T-helper 9 cell (primary cell): ENCODE data around the gene GRIA1.
"Not testable (repeated sequence)": the region's sequence is repeated elsewhere in the genome, so short reads cannot be mapped to it uniquely, and the experiment has no call there.

Experiments
- DNase-seq: peaks from one replicate; pipeline ENCODE4 v3.0.0-alpha.2; 2020

The GRIA1 gene

DNA sequence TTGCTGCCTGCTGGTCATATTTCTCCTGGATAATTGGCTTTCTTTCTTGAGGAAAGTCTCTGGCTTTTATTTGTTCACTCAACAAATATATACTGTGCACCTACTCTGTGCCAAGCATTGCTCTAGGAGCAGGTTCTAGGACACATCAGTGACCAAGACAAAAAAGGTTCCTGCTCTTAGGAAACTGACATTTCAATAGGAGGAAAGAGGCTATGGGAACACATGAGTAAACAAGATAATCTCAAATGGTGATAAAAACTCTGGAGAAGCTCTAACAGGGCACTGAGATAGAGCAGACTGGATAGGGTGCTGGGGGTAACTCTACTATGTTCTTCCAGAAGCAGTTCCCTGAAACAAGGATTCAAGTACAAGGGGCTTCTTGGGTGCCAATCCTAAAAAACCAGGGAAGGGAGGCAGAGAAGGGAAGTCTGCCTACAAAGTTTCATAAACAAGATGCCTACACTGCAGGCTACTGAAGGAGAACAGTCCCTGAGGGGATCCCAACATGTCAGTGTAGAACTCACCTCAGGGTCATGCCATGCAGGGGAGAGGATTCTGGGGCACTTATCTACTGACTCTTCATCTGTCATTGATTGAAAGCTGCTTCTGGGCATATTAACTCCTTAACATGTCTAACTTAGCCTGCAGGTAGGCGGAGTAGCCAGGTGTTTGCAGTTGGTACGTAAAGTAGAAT, 181.3 kb downstream of the GRIA1 start:
- no peak for DNase-seq

- DNase-seq = no peak
Observed at GRCh38 chr5:153672347-153673090, 182.0 kb downstream of the GRIA1 start.

- DNase-seq = no peak
Observed at GRCh38 chr5:153674356-153674755, 183.9 kb downstream of the GRIA1 start.

DNA sequence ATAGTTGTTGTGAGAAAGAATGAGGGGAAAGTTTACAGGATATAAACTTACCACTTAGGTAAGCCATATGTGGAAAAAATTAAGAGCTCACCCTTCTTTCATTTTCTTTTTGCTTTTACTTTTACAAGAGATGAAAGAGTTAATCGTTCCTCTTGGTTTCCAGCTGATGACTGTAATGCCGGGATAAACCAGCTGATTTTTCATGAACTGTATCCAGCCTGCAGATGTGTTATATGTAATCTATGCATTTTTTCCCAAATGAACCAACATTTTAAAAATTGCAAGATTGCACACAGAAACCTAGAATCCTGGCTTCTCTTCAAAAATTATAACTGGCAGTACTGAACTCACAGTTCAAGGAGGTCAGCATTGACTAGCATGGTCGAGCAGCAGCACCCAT, 185.9 kb downstream of the GRIA1 start:
- DNase-seq = no peak

DNA sequence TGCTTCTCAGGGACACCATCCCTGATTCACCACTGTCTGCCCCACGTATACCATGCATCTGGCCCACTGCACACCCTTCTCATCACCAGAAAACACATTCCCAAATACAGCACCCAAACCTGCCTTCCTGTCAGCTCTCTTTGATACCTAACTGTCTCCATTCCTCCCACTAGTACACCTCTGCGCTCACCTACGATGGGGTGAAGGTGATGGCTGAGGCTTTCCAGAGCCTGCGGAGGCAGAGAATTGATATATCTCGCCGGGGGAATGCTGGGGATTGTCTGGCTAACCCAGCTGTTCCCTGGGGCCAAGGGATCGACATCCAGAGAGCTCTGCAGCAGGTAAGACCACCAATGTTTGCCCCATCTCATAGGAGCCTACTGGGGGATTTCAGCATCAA, 186.4 kb downstream of the GRIA1 start:
- DNase-seq = no peak

DNA sequence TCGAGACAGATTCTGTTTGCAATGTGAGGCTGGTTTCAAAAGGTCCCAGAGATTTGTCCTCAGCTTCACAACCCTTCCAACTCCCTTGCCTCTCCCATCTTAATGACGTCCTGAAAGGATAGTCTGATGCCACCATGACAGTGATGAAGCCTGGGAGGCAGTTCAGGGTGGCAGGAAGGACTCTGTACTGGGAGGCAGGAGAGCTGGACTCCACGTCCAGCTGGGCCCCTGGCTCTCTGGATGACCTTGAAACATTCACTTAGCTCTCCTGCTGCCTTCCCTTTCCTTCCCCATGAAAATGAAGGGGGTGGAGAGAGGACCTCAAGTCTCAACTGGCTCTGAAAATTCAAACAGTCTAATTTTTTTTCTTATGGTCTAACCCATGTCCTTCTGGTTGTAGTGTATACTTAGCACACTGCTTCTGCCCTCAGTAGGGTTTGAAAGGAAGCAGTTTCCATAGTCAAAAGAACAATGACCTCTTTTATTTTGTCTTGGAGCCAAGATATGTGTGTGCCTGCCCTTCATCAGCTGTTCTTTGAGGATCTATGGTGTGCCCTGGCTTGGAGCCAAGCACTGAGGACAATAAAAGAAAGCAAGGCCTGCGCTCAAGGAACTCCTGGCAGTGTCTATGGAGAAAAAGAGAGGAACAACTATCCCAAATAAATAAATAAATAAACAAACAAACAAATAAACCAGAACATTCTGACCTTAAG, 188.3 kb downstream of the GRIA1 start:
- no peak for DNase-seq

DNA sequence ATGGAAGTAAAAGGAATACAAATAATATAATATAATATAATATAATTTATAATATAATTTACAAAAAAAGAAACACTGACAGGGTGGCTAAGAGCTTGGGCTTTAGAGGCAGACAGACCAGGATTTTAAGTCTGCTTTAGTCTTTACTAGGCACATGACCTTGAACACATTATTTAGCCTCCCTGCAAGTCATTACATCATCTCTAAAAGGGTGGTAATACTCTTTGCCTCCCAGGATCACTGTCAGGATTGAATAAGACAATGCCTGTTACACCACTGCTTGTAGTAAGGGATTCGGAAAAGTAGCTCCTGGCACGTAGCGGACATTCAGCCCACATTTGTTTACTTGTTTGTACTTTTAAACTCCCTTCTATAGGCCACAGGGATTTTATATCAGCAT, 199.8 kb downstream of the GRIA1 start:
- DNase-seq = no peak

DNA sequence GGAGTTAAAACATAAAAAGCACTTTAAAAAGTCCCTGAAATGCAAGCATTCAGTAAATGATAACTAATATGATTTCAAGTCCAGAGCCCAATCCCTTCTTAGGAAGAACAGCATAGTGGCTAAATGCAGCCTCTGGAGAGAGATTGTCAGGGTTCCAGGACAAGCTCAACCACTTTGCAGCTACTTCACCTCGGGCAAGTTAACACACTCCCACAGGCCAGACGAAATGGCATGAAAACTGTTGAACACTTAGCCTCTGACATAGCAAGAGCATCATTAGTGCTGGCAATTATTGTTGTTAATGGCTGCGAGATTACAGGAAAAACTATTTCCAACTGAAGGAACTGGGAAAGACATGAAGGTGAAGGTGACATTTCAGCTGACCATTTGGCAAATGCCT, 205.8 kb downstream of the GRIA1 start:
- no peak for DNase-seq

DNA sequence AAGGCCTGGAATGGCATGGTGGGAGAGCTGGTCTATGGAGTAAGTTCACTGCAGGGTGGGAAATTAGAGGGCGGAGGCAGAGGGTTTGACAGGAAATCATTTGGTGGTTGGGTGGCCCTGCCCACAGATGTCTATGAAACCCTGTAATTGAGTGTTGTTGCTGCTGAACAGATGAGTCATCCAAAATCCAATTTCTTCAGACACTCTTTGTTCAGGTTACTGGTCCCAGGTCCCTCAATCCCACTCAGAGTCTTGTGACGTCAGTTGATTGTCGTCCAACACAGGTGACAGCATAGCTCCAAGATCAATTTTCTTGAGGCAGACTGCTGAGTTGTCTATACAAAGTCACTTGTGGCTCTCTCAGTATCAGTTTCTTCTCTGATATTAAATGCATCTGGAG, 208.6 kb downstream of the GRIA1 start:
- DNase-seq = no peak

- DNase-seq = no peak
Observed at GRCh38 chr5:153700940-153701339, 210.5 kb downstream of the GRIA1 start.

- DNase-seq = no peak
Observed at GRCh38 chr5:153702265-153702664, 211.8 kb downstream of the GRIA1 start.

- DNase-seq = no peak
Observed at GRCh38 chr5:153704110-153704509, 213.6 kb downstream of the GRIA1 start.

DNA sequence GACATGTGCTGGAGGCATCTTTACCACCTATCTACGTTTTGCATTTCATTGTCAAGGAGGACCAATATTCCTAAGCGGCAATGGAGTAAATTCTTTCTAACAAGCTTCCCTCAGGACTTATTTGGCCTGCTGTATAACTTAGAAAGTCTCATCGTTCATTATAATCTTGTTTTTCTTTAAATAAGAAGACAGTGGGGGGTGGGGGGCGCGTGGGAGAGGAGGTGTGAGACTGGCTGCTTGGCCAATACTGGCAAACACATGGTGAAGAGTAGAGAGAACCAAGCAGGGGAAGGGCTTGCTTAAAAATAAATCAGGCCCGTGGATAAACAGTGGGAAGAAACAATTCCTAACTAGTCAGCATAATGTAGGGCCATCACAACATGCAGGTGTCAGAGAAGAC, 217.2 kb downstream of the GRIA1 start:
- DNase-seq = no peak

DNA sequence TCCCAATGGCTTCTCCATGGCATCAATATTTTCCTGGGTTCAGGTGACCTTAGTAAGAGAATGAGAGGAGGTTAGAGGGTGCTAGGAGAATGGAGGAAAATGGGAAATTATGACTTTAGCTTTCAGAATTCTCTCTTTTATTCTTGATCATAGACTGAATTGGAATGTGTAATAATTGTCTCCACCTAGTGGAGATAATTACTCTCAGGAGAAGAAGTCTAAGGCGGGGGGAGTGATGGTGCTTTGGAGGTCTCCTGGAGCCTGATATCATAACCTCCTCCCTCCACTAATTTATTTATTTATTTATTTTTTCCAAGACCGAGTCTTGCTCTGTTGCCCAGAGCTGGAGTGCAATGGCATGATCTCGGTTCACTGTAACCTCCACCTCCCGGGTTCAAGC, 221.3 kb downstream of the GRIA1 start:
- no peak for DNase-seq

DNA sequence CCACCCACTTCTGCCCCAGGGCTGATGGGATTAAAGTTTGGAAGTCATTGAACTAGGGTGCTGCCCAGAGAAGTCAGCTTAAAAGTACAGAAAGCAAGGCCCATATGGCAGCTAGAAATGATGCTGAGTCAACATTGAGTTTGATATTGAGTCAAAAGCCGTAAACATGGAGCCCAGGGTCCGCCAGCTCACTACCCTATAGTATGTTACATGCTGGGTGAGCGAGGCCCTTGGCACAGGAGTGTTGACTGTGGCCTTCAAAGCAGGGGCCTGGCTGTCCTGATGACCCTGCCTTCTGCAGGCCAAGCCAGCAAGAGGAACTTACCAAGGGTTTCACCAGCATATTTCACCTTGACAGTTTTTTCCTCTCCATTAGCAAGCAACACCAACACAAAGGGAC, 222.5 kb downstream of the GRIA1 start:
- DNase-seq = no peak

- DNase-seq = no peak
Observed at GRCh38 chr5:153713943-153714342, 223.5 kb downstream of the GRIA1 start.

- DNase-seq = no peak
Observed at GRCh38 chr5:153714798-153715197, 224.3 kb downstream of the GRIA1 start.

DNA sequence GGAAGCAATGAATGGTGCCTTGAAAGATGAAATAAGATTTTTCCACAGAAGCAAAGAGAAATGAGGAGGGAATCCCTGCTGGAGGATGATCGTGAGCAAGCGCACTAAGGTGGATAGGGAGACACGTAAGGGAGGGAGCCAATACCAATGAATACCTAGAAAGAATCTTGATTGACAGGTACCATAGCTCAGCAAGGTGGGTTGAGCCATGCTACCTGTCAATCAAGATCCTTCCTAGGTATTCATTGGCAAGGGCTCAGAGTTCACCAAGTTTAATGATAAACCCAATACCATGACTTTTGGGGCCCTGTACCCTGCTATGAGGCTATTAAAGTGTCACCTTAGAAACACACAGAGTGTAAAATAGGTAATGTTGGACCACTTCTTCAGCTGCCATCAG, 226.8 kb downstream of the GRIA1 start:
- DNase-seq = no peak

DNA sequence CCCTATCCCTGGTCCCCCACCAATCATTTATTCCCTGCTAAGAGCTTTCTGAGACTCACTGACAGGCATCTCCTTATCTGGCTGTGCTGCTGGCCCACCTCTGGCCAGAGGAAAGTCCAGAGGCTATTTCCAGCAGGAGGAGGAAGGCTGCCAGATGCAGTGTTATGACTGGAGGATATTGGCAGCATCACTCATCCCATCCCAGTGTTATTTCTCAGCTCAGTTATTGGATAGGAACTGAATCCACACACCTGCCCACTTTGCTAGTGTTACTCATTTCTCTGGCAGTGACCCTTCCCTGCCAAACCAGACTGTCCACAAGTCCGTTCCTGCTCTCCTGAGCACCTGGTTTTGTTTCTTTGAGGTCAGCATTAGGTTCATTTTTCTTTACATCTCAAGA, 228.2 kb downstream of the GRIA1 start:
- no peak for DNase-seq

- no peak for DNase-seq
Observed at GRCh38 chr5:153719324-153719723, 228.9 kb downstream of the GRIA1 start.

GRCh38 chr5:153723022-153723610, 232.6 kb downstream of the GRIA1 start:
- DNase-seq = not testable (repeated sequence)

DNA sequence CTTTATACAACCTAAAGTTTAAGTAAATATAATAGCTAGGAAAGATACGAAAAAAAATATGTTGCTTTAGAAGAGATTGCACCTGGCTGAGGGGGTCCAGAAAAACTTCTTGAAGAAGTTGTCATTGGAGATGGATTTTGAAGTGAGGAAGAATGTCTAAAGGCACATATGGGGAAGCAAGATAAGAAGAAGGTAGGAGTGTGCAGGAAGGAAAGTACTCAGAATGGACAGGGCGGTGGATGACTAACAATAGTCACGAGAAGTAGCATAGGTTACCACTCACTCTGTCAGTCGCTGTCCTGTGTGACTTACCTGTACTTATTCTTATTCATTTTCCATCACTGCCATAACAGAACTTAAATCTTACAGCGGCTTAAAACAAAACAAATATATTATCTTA, 251.6 kb downstream of the GRIA1 start:
- DNase-seq = no peak

GRCh38 chr5:153744751-153745150, 254.3 kb downstream of the GRIA1 start:
- no peak for DNase-seq
